Measurements from ENCODE around the gene USP44. TPM values are rescaled to one million over a fixed set of nuclear protein-coding genes. Genes with fewer than 3 reads are reported as not detected.

USP44 gene
- total and polyA plus RNA-seq, 2 donors = 0.42 to 0.44 TPM

DNA sequence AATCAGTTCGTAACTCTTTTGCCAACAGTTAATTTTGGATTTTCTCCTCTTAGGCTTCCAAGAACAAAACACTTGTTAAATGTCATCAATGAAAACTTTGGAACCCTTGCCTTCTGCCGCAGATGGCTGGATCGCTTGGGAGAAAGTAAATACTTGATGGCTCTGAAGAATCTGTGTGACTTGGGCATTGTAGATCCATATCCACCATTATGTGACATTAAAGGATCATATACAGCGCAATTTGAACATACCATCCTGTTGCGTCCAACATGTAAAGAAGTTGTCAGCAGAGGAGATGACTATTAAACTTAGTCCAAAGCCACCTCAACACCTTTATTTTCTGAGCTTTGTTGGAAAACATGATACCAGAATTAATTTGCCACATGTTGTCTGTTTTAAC is 37.7 kb downstream of the USP44 start:
- no peak for DNase-seq (ENCODE audit: extremely low spot score)
- H3K27ac ChIP-seq (ENCODE audit: low read depth) = no peak overlapping the region
- WGBS = 94% methylated on average over 5 of the region's 5 CpGs
- H3K36me3 ChIP-seq (ENCODE audit: insufficient read depth) = peaks cover 1% of the 10 kb centered on the region
- no peak overlapping the region for H3K4me3 ChIP-seq (ENCODE audit: low read depth, low read length)
- H3K4me1 ChIP-seq (ENCODE audit: insufficient read depth) = no peaks in the 10 kb centered on the region

DNA sequence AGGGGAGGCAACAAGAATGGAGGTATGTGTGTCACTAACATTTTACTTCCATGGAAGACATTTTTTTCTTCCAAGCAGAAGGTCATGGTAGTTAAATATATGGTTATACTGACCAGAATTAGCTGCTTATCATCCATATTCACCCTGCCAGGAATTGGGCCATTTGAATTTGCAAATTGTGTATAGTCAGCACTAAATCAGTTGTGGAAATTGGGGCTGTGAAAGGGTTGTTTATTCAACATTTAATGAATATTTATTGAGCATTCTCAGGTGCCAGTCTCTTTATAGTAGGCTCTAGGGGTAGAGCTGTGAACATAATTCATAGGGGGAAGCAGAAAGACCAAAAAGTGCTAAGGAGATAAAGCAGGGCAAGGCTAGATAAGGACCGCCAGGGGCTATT is 39.3 kb downstream of the USP44 start:
- no peak overlapping the region for H3K4me3 ChIP-seq (ENCODE audit: low read depth, low read length)
- H3K36me3 ChIP-seq (ENCODE audit: insufficient read depth) = peaks cover 1% of the 10 kb centered on the region
- WGBS = 98% methylated on average over 1 of the region's 1 CpG

DNA sequence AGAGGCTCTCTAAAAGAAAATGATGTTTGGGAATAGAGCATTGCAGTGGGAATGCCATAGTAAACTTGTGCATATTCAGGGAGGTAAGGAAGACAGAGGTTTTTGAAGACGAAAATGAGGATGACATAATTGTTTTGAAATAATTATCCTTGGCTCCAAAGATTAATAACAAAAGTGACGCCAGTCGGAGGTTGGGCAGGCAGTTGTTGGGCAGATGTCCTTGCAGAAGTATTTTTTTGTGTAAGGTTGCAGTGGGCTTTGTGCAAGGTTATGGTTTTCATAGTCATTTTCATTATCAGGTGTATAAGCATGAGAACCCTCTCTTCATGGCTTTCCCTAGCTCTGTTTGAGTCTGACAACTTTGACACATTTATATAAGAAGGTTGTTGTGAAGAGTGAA is 42.0 kb downstream of the USP44 start:
- no peak overlapping the region for H3K27ac ChIP-seq (ENCODE audit: low read depth)
- H3K4me3 ChIP-seq (ENCODE audit: low read depth, low read length) = no peak overlapping the region
- WGBS = 77% methylated on average over 3 of the region's 3 CpGs
- no peak for DNase-seq (ENCODE audit: extremely low spot score)
- no peaks in the 10 kb centered on the region for H3K4me1 ChIP-seq (ENCODE audit: insufficient read depth)
- peaks cover 10% of the 10 kb centered on the region for H3K36me3 ChIP-seq (ENCODE audit: insufficient read depth)

More for the DNA sequence above, 39.3 kb downstream of the USP44 start:
- no peak for DNase-seq (ENCODE audit: extremely low spot score)
- H3K27ac ChIP-seq (ENCODE audit: low read depth) = no peak overlapping the region
- H3K4me1 ChIP-seq (ENCODE audit: insufficient read depth) = no peaks in the 10 kb centered on the region

DNA sequence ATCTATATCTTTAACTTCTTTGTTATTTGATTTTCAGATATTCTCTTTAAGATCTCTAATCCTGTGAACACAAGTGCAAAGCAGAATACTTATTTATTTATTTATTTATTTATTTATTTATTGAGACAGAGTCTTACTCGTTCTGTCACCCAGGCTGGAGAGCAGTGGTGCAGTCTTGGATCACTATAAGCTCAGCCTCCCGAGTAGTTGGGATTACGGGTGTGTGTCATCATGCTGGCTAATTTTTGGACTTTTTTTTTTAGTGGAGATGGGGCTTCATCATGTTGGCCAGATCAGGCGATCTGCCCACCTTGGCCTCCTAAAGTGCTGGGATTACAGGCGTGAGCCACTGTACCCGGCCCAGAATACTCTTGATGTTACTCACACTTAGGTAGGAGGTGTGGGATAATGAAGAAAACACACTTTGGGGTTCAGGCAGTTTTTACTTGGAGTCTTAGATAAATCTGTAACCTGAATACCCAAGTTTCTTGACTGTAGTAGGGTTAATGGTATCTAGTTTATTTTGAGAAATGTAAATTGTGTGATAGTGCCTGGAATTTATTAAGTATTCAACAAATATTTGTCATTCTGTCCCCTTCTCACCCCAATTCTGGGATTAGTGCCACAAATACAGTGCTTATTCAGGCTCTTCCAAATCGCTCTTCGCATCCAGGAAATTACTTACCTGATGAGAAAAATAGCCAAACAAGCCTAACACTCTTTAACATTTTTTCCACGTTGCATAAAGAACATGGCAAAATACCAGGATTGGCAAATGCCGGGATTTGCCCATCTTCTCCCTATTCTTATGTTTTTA is 44.4 kb downstream of the USP44 start:
- WGBS = 84% methylated on average over 10 of the region's 10 CpGs
- no peaks in the 10 kb centered on the region for H3K4me1 ChIP-seq (ENCODE audit: insufficient read depth)

GRCh38 chr12:95505039-95505438 is 46.2 kb downstream of the USP44 start:
- Histone ChIP-seq H3K4me1 (ENCODE audit: insufficient read depth) (no peaks in the 10 kb centered on the region), H3K36me3 (ENCODE audit: insufficient read depth) (peaks cover 9% of the 10 kb centered on the region), H3K4me3 (ENCODE audit: low read depth, low read length) (no peak overlapping the region), H3K27ac (ENCODE audit: low read depth) (no peak overlapping the region)
- WGBS = 93% methylated on average over 5 of the region's 5 CpGs
- no peak for DNase-seq (ENCODE audit: extremely low spot score)

More for the DNA sequence above, 44.4 kb downstream of the USP44 start:
- Histone ChIP-seq H3K4me3 (ENCODE audit: low read depth, low read length) (no peak overlapping the region), H3K36me3 (ENCODE audit: insufficient read depth) (peaks cover 9% of the 10 kb centered on the region), H3K27ac (ENCODE audit: low read depth) (no peak overlapping the region)
- no peak for DNase-seq (ENCODE audit: extremely low spot score)

- no peak overlapping the region for H3K4me3 ChIP-seq (ENCODE audit: low read depth, low read length)
- H3K4me1 ChIP-seq (ENCODE audit: insufficient read depth) = no peaks in the 10 kb centered on the region
- DNase-seq (ENCODE audit: extremely low spot score) = no peak
- no peak overlapping the region for H3K27ac ChIP-seq (ENCODE audit: low read depth)
- peaks cover 12% of the 10 kb centered on the region for H3K36me3 ChIP-seq (ENCODE audit: insufficient read depth)
- 96% methylated on average over 4 of the region's 4 CpGs for WGBS
These were observed 47.1 kb downstream of the USP44 start for GRCh38 chr12:95504140-95504539.

DNA sequence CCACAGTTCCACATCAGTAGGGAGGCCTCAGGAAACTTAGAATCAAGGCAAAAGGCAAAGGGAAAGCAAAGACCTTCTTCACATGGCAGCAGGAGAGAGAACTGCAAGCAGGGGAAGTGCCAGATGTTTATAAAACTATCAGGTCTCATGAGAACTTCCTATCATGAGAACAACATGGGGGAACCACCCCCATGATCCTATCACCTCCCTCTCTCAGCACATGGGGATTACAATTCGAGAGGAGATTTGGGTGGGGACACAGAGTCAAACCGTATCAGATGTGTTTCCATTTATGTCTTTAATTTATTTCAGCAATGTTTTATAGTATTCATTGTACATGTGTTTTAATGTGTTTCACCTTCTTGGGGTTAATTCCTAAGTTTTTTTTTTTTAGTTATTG is 51.5 kb downstream of the USP44 start:
- Histone ChIP-seq H3K36me3 (ENCODE audit: insufficient read depth) (peaks cover 11% of the 10 kb centered on the region), H3K27ac (ENCODE audit: low read depth) (no peak overlapping the region), H3K4me3 (ENCODE audit: low read depth, low read length) (no peak overlapping the region), H3K4me1 (ENCODE audit: insufficient read depth) (no peaks in the 10 kb centered on the region)
- 87% methylated on average over 2 of the region's 2 CpGs for WGBS
- no peak for DNase-seq (ENCODE audit: extremely low spot score)

- no peak for DNase-seq (ENCODE audit: extremely low spot score)
- Histone ChIP-seq H3K4me1 (ENCODE audit: insufficient read depth) (no peaks in the 10 kb centered on the region), H3K27ac (ENCODE audit: low read depth) (no peak overlapping the region), H3K4me3 (ENCODE audit: low read depth, low read length) (no peak overlapping the region), H3K36me3 (ENCODE audit: insufficient read depth) (peaks cover 7% of the 10 kb centered on the region)
- 99% methylated on average over 5 of the region's 5 CpGs for WGBS
These were observed 52.3 kb downstream of the USP44 start for GRCh38 chr12:95498968-95499367.

DNA sequence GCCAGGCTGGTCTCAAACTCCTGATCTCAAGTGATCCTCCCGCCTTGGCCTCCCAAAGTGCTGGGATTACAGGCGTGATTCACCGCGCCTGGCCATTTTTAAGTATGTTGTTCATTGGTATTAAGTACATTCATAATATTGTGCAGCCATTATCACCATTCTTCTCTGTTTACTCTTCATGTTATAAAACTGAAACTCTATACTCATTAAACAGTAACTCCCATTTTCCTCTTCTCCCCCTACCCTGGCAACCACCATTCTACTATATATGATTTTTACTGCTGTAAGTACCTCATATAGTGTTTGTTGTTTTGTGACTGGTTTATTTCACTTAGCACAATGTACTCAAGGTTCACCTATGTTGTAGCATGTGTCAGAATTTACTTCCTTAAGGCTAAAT is 54.2 kb downstream of the USP44 start:
- Histone ChIP-seq H3K36me3 (ENCODE audit: insufficient read depth) (peaks cover 7% of the 10 kb centered on the region), H3K27ac (ENCODE audit: low read depth) (no peak overlapping the region), H3K4me1 (ENCODE audit: insufficient read depth) (no peaks in the 10 kb centered on the region), H3K4me3 (ENCODE audit: low read depth, low read length) (no peak overlapping the region)
- DNase-seq (ENCODE audit: extremely low spot score) = no peak
- 98% methylated on average over 4 of the region's 4 CpGs for WGBS

- peaks cover 7% of the 10 kb centered on the region for H3K36me3 ChIP-seq (ENCODE audit: insufficient read depth)
- WGBS = 94% methylated on average over 1 of the region's 1 CpG
- H3K27ac ChIP-seq (ENCODE audit: low read depth) = no peak overlapping the region
- no peaks in the 10 kb centered on the region for H3K4me1 ChIP-seq (ENCODE audit: insufficient read depth)
- no peak for DNase-seq (ENCODE audit: extremely low spot score)
- no peak overlapping the region for H3K4me3 ChIP-seq (ENCODE audit: low read depth, low read length)
These were observed 55.8 kb downstream of the USP44 start for GRCh38 chr12:95495433-95495832.

DNA sequence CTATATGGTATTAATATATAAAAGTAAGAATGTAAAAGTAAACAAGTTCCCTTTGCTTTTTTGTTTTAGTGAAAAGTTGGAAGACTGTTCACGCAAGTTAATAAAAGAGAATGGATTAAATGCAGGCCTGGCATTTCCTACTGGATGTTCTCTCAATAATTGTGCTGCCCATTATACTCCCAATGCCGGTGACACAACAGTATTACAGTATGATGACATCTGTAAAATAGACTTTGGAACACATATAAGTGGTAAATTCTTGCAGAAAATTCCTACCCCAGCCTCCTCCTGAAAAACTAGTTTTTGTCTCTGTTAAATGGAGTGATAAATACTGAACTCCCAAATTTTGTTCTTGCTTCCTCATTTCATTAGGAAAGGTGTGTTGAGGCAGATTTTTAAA is 56.4 kb downstream of the USP44 start:
- WGBS = 96% methylated on average over 2 of the region's 2 CpGs
- peaks cover 7% of the 10 kb centered on the region for H3K36me3 ChIP-seq (ENCODE audit: insufficient read depth)
- H3K4me3 ChIP-seq (ENCODE audit: low read depth, low read length) = no peak overlapping the region
- H3K27ac ChIP-seq (ENCODE audit: low read depth) = no peak overlapping the region
- H3K4me1 ChIP-seq (ENCODE audit: insufficient read depth) = no peaks in the 10 kb centered on the region
- no peak for DNase-seq (ENCODE audit: extremely low spot score)

DNA sequence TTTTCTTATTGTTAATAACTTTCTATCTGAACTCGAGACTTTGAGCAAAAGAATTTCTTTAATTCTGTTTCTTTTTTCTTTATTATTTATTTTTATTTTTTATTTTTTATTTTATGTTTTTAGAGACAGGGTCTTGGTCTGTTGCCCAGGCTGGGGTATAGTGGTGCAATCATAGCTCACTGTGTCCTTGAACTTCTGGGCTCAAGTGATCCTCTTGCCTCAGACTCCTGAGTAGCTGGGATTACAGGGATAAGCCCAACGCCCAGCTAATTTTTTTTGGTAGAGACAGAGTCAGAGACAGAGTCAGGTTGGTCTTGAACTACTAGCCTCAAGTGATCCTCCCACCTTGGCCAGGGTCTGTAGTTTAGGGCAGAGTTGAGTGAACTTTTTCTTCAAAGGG is 58.8 kb downstream of the USP44 start:
- Histone ChIP-seq H3K36me3 (ENCODE audit: insufficient read depth) (peaks cover 5% of the 10 kb centered on the region), H3K27ac (ENCODE audit: low read depth) (no peak overlapping the region)
- WGBS = 91% methylated on average over 2 of the region's 2 CpGs

DNA sequence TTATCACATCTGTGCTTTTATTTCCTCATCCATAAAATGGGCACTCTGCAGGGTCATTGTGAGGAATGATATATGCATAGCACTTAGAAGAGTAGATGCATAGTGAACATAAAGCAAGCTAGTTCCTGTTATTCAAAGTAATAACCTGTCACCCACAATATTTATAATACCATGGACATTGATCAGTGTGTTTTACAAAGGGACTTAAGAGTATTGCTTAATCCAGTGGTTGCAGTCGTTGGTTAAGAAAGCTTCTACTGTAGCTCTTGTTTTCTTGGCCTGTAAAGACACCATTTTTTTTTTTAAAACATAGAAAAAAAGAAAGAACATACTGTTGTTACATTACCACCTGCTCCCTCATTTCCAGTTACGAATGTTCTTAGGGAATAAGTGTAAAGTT is 64.3 kb downstream of the USP44 start:
- peaks cover 5% of the 10 kb centered on the region for H3K36me3 ChIP-seq (ENCODE audit: insufficient read depth)
- no peaks in the 10 kb centered on the region for H3K4me1 ChIP-seq (ENCODE audit: insufficient read depth)
- WGBS = 81% methylated on average over 2 of the region's 2 CpGs
- no peak overlapping the region for H3K27ac ChIP-seq (ENCODE audit: low read depth)
- DNase-seq (ENCODE audit: extremely low spot score) = no peak
- H3K4me3 ChIP-seq (ENCODE audit: low read depth, low read length) = no peak overlapping the region

More for the DNA sequence above, 58.8 kb downstream of the USP44 start:
- no peak for DNase-seq (ENCODE audit: extremely low spot score)
- Histone ChIP-seq H3K4me3 (ENCODE audit: low read depth, low read length) (no peak overlapping the region), H3K4me1 (ENCODE audit: insufficient read depth) (no peaks in the 10 kb centered on the region)

GRCh38 chr12:95484524-95484923 is 66.8 kb downstream of the USP44 start:
- H3K36me3 ChIP-seq (ENCODE audit: insufficient read depth) = peaks cover 3% of the 10 kb centered on the region
- H3K4me3 ChIP-seq (ENCODE audit: low read depth, low read length) = no peak overlapping the region
- H3K4me1 ChIP-seq (ENCODE audit: insufficient read depth) = no peaks in the 10 kb centered on the region
- no peak overlapping the region for H3K27ac ChIP-seq (ENCODE audit: low read depth)
- no peak for DNase-seq (ENCODE audit: extremely low spot score)

Data from urinary bladder (tissue), 4 donors.